SK-N-MC (cell line): Measurements from ENCODE around the gene GALNT6.

Source experiments
- EZH2 ChIP-seq: fragments of 200-600 bp; sonication (generic); IDR thresholded peaks from one replicate; pipeline ENCODE4 v1.6.1; 2017; ENCODE audit warnings: antibody characterized with exemption
- FOXP2 ChIP-seq: optimal IDR thresholded peaks from 2 replicates; pipeline ENCODE3; 2011; ENCODE audit warnings: mild to moderate bottlenecking, moderate library complexity; ENCODE audit not compliant: insufficient read depth; ENCODE audit errors: extremely low read length, control extremely low read depth
- POLR2AphosphoS5 ChIP-seq: IDR thresholded peaks from 2 replicates; pipeline ENCODE4 v1.6.1; 2012; ENCODE audit warnings: mild to moderate bottlenecking, low read depth, low read length, borderline replicate concordance

GRCh38 chr12:51403159-51403558 is 12.0 kb upstream of the GALNT6 start:
- TF ChIP-seq EZH2 (no peak), FOXP2 (no peak), POLR2AphosphoS5 (no peak)
